HG02623 (cell line): Measurements from ENCODE around the gene PECR.
A peak's percentile ranks its signal among the peaks of the same experiment; 100 is the strongest.

ENCODE experiments used
- ATAC-seq: cut with Tn5 transposase; IDR thresholded peaks from one replicate; pipeline ENCODE4 v1.9.1; 2021; ENCODE audit warnings: moderate library complexity; ENCODE audit not compliant: unreplicated experiment

Gene PECR

GRCh38 chr2:216081487-216082116 is at the start of gene PECR, which contains the start of gene TMEM169:
Gene PECR (minus strand): TSS chr2:216081809. CDS start chr2:216081741, 68 bp downstream.
Gene TMEM169 (plus strand): TSS chr2:216081919. CDS start chr2:216095964, 14,045 bp downstream.
- peak; percentile 93 for ATAC-seq

GRCh38 chr2:216130346-216130971 is 48.9 kb upstream of the PECR start:
- ATAC-seq = no peak

- ATAC-seq = no peak
Measured at GRCh38 chr2:216126943-216127342, 45.3 kb upstream of the PECR start.

GRCh38 chr2:216121255-216121654 is 39.6 kb upstream of the PECR start:
- no peak for ATAC-seq

GRCh38 chr2:216119986-216120385 is 38.4 kb upstream of the PECR start:
- ATAC-seq = no peak

GRCh38 chr2:216119146-216119545 is 37.5 kb upstream of the PECR start:
- ATAC-seq = no peak

- ATAC-seq = no peak
Measured at GRCh38 chr2:216118474-216118873, 36.9 kb upstream of the PECR start.

GRCh38 chr2:216117561-216118340 is 36.1 kb upstream of the PECR start:
- no peak for ATAC-seq

GRCh38 chr2:216116418-216116817 is 34.8 kb upstream of the PECR start:
- ATAC-seq = no peak

GRCh38 chr2:216114714-216115531 is 33.3 kb upstream of the PECR start:
- ATAC-seq = peak; percentile 38

GRCh38 chr2:216114382-216114713 is 32.7 kb upstream of the PECR start:
- ATAC-seq = no peak

- ATAC-seq = peak; percentile 72
Measured at GRCh38 chr2:216113572-216113971, 32.0 kb upstream of the PECR start.

GRCh38 chr2:216112926-216113325 is 31.3 kb upstream of the PECR start:
- ATAC-seq = no peak

GRCh38 chr2:216111122-216111521 is 29.5 kb upstream of the PECR start:
- no peak for ATAC-seq

- ATAC-seq = no peak
Measured at GRCh38 chr2:216110620-216111019, 29.0 kb upstream of the PECR start.

- no peak for ATAC-seq
Measured at GRCh38 chr2:216109962-216110614, 28.5 kb upstream of the PECR start.

- ATAC-seq = peak; percentile 50
Measured at GRCh38 chr2:216108967-216109921, 27.6 kb upstream of the PECR start, which contains the start of gene XRCC5. Gene XRCC5 (plus strand): TSS chr2:216109348. CDS start chr2:216109437, 89 bp downstream.

- ATAC-seq = no peak
Measured at GRCh38 chr2:216108310-216108966, 26.8 kb upstream of the PECR start.

GRCh38 chr2:216107760-216108159 is 26.2 kb upstream of the PECR start:
- ATAC-seq = no peak
